Skin epidermis (tissue), 12 donors: Measurements from ENCODE around the gene PBX3.

Source experiments
- H3K27ac ChIP-seq, 21 experiments: fragments of 200-600 bp; sonication (generic) in 11 of 21; one replicate each; pipeline ENCODE4 v1.5.0; 2020; ENCODE audit warnings: mild to moderate bottlenecking in 3 of 21, inconsistent platforms in 2 of 21, moderate library complexity in 2 of 21
- H3K4me3 ChIP-seq, 7 experiments: fragments of 200-600 bp; sonication (generic) in 2 of 7; one replicate each; pipeline ENCODE4 v1.5.0; 2020; ENCODE audit warnings: inconsistent platforms in 2 of 7, mild to moderate bottlenecking in 2 of 7, moderate library complexity in 1 of 7

PBX3 gene

DNA sequence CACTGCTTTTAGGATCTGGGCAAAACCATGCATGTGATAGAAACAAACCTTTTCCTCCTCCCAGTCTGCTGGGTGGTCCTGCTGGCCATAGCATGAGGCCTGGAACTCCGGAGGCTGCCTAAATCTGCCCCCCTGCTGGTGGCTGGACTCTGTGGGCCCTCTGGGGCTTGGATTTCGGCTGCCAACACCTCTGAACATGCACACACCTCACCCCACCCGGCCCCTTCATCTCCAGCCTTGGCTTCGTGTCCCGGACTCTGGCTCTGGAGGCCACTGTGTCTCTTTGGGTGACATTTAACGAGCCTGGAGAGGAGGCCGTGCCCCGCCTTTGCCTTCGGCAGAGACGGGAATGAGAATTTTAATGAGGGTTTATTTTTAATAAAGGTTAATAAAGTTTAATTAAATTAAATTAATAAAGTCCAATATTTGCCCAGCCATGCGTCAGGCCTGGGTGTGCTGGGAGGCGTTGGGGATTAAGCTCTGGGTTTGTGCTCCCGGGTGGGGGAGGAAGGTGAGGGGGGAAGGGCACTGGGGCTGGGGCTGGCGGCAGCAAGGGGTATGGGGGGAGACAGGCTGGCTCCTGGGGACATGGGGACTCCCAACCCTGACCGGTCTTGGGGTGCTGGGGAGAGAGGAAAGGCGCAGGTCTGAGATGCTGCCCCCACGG, 251.8 kb downstream of the PBX3 start:
- Histone ChIP-seq H3K4me3 (no peak overlapping the region), H3K27ac (no peak overlapping the region)

DNA sequence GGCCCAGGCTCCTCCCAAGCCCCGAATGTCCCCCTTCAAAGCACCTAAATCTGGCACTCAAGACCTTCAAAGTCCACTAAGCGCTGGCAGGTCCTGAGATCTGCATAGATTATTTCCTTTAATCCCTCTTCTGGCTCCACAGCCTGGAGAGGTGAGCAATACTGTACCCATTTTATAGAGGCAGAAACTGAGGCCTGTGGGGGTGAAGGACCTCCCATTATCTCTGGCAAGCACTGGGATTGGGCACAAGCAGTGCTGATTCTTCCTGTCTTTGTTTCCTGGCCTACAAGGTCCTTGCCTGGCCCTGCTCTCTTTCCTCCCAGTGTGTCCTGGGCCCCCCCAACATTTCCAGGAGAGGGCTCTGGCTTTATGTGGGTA, 252.3 kb downstream of the PBX3 start:
- H3K4me3 ChIP-seq: no peak overlapping the region

DNA sequence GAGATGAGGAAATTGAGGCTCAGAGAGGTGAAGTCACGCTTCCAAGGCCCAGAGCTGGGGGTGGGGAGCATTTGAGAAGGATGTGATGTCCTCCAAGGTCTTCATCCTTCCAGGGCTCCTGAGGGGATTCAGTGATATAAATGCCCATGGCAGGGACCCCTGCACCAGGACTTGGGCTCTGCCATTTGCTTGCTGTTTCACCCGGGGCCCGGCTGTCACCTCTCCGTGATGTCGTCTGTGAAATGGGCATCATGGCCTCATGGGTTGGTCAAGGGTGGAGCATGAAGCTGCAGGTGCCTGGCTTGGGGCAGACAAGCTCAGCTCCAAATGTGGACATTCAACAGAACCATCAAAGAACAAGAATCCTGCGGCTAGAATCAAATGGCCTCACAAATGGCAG, 253.1 kb downstream of the PBX3 start:
- H3K4me3 ChIP-seq: no peak overlapping the region
- no peak overlapping the region for H3K27ac ChIP-seq

More for the DNA sequence above, 252.3 kb downstream of the PBX3 start:
- H3K27ac ChIP-seq: no peak overlapping the region

DNA sequence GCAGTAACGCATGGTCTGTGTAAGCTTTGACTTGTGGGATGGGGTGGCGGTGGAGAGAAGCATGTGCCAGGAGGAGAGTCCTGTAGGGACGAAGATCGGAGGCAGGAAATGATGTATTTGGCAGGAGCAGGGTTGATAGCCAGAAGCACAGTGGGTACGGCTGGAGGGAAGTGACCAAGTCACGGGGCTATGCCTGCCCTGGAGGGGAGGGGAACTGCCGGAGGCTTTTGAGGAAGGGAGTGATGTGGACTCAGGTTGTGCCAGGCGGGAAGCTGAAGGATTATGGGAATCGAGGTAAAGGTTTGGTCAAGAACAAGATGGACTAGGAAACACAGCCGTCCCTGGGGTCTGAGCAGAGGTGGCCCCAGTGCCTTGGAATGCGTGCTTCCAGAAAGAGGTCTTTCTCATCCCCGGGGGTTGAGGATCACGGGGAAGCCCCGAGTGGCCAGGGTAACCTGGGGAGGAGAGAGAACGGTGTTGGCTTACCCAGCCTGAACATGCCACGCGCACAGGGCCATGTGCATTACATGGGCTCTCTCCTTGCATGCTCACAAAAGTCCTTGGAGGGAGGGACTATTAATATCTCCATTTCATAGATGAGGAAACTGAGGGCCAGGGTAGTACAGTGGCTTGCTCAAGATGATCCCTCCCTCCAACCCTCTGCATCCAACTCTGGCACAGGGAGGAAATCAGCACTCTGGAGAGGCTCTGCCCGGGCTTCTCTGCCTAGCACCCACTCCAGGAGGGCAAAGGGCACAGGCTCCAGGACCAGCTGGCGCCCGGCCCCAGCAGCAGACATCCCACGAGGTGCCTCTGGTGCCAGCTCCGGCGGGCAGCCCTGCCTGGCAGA, 253.8 kb downstream of the PBX3 start:
- H3K27ac ChIP-seq: no peak overlapping the region
- H3K4me3 ChIP-seq: no peak overlapping the region

DNA sequence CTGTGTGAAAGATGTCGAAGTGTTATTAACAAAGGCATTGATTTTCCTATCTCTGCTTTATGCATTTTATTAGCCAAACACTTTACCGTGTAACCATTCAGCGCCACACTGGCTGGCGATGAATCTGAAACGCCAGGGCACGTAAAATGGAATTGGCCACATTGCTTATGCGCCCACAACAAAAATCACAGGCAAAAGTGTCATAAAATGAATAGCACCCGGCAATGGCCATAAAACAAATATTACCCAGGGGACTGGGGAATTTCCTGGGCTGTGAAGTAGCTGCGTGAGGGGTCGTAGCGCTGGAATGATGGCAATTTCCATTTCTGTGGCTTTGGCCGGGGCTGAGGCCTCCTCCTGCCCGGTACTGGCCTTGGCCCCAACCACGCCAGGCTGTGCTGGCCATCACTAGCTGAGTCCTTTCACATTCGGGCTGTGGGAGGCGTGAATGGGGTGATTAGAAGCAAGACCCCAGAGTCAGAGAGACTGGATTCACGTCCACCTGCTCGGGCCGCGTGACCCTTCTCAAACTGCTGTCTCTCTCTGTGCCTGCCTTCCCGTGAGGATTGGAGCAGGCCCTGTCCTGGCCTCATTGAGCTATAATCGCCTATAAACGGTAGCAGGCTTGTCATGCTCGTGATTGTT, 254.5 kb downstream of the PBX3 start:
- no peak overlapping the region for H3K4me3 ChIP-seq
- H3K27ac ChIP-seq: no peak overlapping the region

DNA sequence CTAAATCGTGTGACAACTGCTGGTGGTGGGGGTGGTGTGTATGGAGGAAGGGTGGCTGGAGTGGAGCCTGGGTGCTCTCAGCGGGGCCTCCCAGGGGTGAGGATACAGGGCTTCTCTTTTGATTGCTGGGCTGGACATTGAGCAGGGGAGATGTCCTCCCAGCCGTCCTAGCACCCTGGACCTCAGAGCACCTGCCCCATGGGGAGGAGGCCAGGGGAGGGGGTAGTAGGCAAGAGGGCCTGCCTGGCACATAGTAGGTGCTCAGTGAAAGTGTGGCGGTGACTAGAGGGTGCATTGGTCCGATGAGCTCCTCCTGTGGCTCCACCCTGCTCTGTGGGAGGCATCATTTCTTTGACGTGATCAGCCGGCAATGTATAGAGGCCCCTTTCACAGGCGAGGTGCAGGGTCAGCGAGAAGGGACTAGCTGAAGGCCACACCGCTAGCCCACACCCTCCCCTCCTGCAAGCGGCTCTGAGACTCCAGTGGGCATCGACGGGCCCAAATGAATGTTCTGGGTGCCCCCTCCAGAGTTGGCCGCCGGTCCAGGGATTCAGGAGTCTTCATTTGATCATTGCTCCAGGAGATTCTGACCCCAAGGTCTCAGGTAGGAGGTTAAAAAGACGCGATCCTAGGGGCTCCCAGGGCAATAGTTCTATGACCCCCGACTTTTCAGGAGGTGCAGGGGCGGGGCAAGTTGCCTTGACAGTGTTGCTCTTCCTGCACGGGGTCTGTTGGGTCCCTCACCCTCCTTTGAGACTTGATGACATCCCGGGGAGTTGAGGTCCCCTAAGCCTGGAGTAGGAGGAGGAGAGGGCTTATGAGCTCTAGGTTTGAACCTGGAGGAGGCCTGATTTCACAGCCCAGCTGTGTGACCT, 255.5 kb downstream of the PBX3 start:
- Histone ChIP-seq H3K27ac (no peak overlapping the region), H3K4me3 (no peak overlapping the region)

DNA sequence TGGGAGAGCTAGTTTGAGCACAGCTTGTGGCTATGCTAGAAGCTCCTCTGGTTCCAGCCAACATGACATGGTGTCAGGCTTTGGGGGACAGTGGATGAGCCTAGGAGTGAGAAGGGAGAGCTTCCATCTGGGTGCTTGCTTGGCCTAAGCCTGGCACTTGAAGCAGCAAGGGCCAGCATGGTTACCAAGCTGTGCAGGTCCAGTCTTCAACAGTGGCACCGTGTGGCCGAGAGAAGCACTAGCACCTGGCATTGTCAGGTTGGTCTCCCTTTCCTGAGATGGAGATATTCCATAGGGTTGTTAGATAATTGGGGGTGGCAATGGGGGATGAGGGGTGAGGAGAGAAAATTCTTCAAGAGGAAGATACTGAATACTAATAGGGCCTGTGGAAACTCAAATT, 261.9 kb downstream of the PBX3 start:
- Histone ChIP-seq H3K4me3 (no peak overlapping the region), H3K27ac (no peak overlapping the region)

DNA sequence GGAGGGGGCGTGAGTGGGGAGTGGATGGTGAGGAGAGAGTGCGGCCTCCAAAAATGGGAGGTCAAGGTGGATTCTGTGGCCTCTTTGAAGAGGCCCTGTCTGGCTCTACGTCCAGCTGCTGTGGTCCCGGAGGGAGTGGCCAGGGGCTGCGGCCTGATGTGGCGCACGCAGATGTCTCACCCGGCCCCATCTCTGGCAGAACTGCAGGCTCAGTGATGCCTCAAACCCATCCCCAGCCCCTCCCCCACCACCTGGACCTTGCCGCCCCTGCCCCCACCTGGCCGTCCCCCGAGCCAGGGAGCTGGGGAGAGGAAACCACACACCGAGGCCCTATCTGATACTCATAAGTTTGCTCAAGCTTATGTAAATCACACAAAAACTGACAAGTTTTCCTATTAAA, 267.6 kb downstream of the PBX3 start:
- no peak overlapping the region for H3K27ac ChIP-seq
- H3K4me3 ChIP-seq: no peak overlapping the region

DNA sequence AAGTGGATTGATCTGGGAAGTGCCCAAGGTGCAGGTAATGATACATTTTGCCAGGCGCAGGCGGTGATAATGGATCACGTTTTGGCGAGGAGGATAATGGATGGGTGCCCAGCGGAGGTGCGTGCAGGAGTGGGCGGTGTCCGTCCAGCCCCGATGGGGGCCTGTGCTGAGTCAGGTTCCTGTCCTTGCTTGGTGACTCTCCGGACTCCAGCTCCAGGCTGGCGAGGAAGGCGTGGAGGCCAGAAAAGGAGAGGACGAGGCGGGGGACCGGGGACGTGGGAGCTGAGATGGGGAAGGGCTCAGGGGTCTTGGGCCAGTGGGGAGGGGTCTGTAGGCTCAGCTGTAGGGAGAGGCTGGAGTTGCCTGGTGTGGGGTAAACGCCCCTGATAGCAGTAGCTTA, 268.3 kb downstream of the PBX3 start:
- Histone ChIP-seq H3K4me3 (no peak overlapping the region), H3K27ac (no peak overlapping the region)

DNA sequence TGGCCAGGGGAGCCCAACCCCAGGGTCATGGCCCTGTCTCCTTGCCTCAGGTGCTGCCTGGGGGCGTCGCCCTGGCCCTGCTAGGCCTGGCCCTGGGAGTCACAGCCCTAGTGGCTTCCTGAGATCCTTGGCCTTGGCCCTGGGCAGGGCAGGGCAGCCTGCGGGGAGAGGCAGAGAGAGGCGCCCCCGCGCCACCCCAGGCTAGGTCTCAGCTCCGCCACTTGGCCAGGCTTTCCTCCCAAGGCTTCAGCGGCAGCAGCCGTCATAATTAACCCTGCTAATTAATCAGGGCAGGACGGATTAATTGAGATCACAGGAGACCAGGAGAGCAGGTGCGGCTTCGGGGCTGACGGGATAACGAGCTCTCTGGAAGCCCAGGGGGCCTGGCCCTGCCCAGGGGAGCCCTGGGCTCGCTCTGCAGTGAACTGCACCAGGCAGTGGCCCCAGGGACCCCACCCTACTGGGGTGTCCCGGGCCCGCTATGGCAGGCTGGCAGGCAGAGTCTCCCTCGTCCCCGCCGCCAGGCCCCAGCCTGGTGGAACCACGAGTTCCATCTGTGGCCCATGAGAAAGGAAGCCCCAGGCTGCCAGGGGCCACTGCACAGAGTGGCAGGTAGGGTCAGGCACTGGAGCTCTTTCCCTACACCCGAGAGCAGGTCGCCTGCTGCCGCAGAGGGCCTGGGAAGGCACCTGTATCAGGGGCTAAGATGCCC, 269.6 kb downstream of the PBX3 start:
- Histone ChIP-seq H3K27ac (no peak overlapping the region), H3K4me3 (no peak overlapping the region)
